Jurkat, Clone E6-1 (cell line): ENCODE data around the gene TRIM67.

ENCODE experiments used
- DNase-seq: peaks from one replicate; pipeline ENCODE4 v3.0.0-alpha.2; 2011; ENCODE audit warnings: low read depth, low spot score
- H3K4me3 ChIP-seq: 2 replicates; pipeline ENCODE4 v1.5.1; 2011; ENCODE audit warnings: mild to moderate bottlenecking, low read length, control low read depth, moderate library complexity

Gene TRIM67

DNA sequence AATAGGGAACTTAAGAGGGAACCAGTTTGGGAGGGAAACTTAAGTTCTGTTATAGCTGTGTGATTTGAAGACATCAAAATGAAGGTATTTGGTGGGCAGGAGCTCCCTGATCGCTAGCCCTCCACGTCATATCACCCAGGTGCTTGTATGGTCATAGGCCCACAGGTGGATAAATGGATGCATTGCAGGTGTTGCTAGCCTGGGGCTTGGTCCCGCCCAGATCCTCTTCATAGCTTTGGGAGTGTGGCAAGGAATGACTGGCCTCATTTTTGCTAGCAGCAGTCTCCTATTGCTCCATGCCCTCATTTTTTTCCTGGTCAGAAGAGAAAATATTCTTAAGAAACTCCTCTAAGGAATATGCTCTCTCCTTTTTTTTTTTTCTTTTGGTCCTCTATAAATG, 90.5 kb downstream of the TRIM67 start:
- H3K4me3 ChIP-seq: no peak overlapping the region
- no peak for DNase-seq

DNA sequence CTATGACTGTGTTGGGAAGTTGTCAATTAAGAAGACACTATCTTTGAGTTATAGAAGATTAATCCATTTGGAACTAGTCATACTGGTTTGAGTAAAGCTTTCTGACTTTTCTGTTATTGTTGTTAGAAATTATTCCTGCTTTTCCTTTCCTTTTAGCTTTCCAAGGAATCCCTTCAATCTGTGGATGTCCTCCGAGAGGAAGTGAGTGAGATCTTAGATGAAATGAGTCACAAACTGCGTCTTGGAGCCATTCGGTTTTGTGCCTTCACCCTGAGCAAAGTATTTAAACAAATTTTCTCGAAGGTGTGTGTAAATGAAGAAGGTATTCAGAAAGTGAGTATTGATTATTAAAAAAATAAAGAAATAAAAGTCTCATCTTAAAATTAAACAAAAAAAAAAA, 98.5 kb downstream of the TRIM67 start:
- DNase-seq: no peak
- H3K4me3 ChIP-seq: no peak overlapping the region

DNA sequence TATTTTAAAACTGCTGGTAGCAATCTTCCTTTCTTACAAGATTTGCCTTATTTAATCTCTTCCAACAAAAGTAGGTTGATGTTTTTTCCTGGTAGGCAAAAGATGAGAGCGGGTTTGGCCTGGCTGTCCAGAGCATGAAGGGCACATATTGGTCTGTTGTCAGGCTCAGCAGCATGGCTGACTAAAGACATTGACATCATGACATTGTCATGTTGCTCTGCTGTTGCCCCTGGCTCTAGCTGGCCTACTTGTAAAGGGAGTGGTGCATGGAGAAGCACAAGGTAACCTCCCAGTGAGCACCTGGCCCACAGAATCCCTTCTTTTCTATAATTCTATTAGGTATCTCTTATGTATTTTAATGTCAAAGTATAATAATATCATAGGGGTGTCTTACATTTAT, 102.8 kb downstream of the TRIM67 start:
- no peak for DNase-seq
- no peak overlapping the region for H3K4me3 ChIP-seq

DNA sequence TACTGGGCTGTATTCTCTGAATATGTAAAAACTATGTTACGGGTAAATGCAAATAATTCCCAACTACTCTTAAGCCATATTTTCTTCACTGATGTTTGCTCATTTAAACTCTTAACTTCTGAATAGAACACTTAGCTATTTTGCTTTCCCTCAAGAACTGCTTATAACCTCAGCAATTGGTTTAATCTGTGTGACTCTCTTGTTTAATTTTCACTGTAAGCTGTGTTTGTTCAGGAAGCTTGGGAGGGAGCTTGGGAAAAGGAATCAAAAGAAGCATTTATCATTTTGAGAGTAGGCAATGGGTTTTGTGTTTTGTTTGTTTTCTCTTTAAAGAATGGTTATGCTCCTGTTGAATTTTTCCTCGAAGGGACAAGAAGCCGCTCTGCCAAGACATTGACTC, 103.5 kb downstream of the TRIM67 start:
- no peak overlapping the region for H3K4me3 ChIP-seq
- no peak for DNase-seq

DNA sequence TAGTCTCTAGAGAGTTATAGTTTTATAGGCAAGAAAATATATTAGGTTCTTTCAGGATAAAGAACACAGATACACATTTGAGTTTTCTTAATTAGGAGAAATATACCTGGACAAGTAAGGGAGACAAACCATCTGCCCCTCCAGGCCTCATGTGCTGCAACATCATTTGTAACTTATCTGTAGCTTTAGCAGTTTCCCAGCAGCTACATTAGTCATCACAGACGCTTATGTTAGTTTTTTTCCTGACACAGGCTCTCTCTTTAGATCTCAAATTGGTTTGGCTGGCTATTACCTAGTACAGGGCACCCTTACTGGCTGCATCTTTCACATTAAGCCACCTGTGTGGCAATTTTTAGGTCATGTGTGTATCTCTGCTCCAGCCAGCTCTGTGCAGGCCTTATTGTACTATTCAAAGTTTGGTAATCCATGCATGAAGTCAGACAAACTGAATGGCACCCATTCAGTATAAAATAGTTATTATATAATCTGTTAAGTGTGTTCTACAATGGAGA, 105.0 kb downstream of the TRIM67 start:
- no peak overlapping the region for H3K4me3 ChIP-seq
- DNase-seq: no peak
